HG03135 (cell line): ENCODE measurements around the gene CHML.

Experiments
- ATAC-seq: cut with Tn5 transposase; IDR thresholded peaks from one replicate; pipeline ENCODE4 v1.9.1; 2021; ENCODE audit warnings: mild to moderate bottlenecking, moderate library complexity; ENCODE audit not compliant: unreplicated experiment

Gene CHML

GRCh38 chr1:241647658-241648057, 7.5 kb upstream of the CHML start:
- no peak for ATAC-seq

DNA sequence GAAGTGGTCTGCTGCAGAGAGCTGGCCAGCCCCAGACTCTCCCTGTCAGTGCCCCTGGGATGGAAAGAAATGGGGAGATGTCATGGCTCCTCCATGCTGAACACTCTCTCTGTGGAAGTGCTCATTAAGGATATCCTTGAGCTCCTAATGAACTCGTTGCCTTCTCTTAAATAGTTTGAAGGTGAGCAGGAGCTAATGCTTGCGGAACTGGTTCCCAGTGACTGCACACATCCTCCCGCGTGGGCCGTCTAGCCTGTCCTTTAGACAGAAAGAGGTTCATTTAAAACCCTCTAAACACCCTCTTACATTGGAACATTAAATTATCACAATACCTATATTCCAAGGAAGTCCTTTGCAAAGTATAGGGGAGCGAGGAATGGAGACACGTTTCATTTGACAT, 6.0 kb upstream of the CHML start:
- no peak for ATAC-seq

DNA sequence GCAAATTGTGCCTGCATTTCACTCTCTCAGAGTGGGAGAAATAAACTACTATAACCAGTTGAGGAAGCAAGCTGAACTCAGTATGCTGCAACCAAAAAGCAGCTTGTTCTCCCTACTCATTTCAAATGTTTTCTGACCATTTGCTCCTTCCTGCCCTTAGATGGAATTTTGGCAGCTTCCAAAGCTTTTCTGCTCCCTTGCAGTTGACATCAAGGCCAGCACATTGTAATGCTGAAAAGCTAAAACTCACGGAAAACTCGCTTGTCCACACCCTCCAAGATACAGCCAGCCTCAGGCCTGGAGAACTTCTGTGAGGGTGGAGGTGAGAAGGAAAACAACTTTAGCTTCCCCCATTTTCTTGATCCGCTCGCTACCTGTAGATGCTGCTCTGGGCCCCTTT, 5.0 kb upstream of the CHML start:
- no peak for ATAC-seq

GRCh38 chr1:241644259-241644658, 4.1 kb upstream of the CHML start:
- no peak for ATAC-seq

DNA sequence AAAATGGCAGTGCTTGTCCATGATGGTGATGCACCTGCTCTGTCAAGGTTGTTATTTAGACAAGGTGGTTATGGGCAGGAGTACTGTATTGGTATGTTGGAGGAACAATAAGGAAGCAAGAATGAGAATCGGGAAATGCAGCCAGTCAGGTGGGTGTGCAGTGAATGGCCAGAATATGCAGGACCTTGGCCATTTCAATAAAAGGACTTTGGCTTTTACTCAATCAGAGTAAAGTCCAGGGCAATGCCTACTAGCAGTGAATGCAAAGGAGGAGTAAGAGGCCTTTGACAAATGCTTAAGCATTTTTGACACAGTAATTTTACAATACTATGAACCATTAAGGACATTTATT, 2.4 kb upstream of the CHML start:
- ATAC-seq: no peak

GRCh38 chr1:241641773-241642592, 1.8 kb upstream of the CHML start:
- no peak for ATAC-seq

DNA sequence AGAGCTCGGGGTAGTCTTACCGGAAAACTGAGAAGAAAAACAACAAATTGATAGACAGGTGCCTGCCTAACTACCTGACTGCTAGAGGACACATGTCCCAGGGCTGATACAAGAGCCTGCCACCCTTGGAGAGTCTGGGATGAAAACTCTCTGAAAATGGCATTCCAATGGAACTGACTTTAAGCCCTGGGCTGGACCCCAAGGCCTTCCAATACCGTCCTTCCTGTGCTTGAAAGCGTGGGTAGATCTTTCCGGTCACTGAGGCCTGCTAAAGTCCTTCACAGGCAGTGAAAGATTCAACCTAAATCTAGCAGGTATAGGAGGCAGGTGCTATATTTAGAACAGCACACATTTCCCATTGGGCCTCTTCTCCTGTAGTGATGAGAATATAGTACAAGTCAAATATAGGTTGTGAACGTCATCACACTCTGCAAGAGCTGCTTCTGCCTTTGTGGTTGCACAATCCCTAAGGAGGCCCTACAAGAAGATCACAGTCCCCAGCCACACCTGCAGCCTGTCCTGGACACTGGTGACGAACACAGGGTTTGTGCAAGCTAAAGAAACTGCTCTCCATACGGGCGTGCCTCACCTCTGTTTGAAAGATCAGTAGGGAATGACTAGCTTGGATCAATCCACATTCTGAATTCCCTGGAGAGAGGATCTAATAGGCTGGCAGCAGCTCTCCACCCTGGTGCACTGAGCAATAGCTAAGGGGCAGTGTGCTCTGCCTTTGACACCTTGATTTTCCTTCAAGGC, 876 bp upstream of the CHML start:
- ATAC-seq: no peak

DNA sequence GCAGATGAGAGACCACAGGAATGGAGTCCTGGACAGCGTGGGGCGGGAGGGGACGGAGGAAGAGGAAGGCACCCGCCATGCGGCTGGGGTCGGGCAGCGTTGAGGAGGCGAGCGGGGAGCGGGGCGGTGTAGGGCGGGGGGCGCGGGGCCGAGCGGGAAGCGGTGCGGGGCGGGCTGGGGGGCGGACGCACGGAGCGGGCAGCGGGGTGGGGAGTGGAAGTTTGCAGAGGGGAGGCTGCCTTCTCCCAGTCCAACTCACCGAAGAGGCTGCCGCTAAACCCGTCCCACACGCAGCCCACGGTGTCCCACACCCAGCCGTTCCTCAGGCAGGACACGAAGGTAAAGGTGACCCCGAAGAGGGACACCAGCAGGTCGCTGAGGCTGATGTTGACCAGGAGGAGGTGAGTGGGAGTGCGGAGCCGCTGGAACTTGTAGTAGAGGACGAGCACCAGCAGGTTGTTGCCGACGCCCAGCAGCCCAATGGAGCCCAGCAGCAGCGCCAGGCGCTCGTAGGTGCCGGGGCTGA, 483 bp downstream of the CHML start:
- ATAC-seq: peak; percentile 55

GRCh38 chr1:241638909-241639622, 1.1 kb downstream of the CHML start:
- ATAC-seq: no peak

DNA sequence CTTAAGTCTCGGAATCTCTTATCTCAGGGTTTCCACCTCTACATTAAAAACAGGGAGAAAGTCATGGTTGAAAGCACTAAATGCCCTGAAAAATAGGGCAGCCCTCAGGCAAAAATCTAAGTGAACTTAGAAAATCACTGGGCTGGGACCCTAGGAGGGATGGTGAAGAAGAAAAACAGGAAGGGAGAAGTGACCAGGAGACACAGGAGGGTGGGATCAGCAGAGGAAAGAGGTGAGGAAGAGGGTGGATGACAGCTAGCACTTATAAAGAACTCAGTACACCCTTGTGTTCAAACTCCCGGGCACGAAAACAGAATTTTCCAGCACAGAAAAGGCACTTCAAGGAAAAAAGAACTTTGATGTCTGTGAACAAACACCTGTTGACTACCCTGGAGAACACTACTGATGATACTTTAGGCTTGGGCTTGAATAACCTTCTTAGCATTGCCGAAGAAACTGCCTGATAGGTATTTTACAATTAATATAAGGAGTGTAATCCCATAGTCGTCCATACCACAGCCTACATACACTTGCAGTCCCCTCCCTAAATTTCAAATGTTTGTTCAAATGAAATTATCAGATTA, 2.0 kb downstream of the CHML start:
- no peak for ATAC-seq

GRCh38 chr1:241637604-241638003, 2.6 kb downstream of the CHML start:
- ATAC-seq: no peak

DNA sequence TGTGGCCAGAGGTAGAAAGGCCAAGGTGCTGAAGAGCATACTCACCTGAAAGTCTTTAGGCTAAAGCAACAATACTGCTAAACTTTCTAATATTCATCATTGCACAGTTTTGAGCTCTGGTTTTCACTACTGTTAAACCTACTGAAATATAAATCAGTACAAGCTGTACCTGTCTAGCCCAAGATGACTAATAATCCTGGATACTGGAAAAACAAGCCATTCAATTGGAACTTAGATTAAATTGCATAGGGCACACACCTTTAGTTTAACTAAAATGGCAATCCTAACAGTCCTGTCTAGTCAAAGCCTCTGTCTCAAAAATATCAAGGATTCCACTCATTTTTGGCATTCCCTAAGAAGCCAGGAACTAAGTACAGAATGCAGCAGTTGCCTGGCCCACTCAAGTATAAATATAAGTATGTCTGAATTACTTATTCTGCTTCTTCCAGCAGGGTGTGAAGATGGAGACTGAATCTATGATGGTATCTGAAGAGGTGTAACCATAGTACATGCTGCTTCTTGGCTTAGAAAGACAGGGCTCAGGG, 3.1 kb downstream of the CHML start:
- no peak for ATAC-seq

DNA sequence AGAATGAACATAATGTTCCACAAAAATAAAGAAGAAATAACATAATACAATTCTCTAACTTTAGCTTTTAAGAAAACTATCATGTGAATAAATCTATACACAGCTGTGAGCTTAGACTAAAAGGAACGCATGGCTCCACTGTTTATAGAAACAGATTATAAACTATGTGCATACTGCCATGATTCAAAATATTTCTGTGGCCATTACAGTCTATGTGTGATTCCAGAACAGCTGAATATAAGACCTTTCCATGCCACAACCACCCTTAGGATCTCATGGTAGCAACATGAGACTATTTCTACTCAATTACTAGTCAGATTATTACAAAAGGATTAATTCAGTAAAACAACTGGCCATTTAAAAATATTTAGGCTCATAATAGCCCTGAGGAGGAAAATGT, 3.9 kb downstream of the CHML start:
- ATAC-seq: no peak

DNA sequence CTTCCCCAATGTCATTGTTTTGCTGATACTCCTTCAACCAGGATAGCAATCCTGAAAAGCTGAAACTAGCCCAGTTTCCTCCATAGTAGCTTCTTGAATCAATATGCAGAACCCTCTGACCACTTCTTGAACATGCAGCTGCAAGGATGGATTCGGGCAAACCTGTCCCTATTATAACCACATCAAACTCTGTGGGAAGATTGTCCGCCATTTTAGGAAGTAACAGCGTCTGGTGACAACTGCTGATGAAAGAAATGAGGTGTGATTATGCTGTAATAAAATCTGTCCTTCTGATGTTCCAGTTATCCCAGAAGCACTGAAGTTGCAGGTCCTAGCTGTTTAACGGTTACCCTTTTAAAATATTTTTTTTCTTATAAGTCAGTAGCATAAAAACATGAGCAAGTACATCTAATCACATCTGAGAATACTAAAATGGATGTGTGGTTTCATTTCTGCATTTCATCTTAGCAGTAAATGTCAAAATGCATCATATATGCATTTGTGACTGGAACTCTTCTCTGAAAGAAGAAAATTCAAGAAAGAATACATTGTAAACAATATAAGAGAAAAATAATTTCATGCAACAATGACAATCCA, 4.5 kb downstream of the CHML start:
- no peak for ATAC-seq

- ATAC-seq: no peak
Observed at GRCh38 chr1:241632987-241633386, 7.2 kb downstream of the CHML start.

DNA sequence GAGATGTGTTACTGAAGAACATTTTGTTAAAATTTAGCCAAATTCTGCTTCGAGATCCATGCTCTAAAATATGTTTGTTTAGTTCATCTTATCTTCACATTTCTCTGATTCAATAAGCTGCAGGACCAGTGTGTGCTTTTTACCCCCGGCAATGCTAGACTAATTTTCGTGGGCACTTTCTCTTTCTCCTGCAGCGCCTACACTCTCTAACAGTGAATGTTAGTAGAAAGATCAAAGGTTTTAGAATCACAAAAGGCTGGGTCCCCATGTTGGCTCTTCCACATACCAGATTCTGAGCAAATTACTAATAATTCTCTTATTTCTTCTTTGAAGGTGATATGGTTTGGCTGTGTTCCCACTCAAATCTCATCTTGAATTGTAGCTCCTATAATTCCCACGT, 8.5 kb downstream of the CHML start:
- no peak for ATAC-seq

DNA sequence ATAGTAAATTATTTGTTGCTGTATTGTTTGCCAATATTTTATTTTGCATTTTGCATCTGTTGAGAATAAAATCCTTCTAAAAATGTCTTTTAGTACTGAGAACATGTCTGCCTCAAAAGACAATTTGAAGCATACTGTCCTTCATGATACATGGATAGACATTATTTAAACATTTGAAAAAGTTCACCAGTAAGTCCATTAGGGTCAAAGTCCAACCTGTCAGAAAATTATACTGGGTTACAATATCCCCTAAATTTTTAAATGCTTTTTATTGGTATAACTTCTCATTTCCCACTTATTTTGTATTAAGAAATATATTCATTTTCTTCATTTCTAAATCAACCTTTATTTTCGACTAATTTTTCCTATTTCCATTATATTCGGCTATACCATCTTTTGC, 9.3 kb downstream of the CHML start:
- no peak for ATAC-seq

DNA sequence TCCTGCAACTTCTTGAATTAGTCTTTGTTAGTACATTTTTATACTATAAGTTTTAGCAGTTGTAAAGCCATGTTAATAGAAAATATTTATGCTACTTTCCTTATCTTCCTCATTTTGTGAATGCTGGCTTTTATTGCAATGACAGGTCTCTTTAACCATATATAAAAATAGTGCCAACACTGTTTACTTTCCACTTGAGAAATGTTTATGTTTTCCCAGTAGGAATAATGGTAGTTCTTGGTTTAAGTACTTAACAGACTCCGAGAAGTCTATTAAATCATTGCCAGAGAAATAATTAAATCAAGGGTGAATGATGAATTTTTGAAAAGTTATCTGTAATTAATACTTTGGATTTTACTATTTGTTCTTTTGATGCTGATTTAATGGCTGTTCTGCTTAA, 9.7 kb downstream of the CHML start:
- ATAC-seq: no peak

DNA sequence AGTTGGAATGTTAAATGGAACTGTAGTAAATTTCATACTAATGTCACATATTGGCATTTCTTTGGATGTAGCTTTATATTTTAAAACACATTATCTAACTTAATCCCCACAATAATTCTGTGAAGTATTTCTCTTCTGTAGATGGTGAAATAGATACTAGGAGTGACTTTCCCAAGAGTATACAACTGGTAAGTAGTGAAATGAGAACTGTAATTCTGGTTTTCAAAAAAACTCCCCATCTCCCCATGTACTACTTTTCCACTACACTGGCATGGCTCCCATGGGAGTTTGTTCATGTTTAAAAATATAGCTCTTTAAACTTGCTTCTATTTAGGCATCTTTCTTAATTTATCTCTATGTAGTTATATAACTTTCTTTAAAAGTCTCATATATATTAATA, 10.2 kb downstream of the CHML start:
- ATAC-seq: no peak

DNA sequence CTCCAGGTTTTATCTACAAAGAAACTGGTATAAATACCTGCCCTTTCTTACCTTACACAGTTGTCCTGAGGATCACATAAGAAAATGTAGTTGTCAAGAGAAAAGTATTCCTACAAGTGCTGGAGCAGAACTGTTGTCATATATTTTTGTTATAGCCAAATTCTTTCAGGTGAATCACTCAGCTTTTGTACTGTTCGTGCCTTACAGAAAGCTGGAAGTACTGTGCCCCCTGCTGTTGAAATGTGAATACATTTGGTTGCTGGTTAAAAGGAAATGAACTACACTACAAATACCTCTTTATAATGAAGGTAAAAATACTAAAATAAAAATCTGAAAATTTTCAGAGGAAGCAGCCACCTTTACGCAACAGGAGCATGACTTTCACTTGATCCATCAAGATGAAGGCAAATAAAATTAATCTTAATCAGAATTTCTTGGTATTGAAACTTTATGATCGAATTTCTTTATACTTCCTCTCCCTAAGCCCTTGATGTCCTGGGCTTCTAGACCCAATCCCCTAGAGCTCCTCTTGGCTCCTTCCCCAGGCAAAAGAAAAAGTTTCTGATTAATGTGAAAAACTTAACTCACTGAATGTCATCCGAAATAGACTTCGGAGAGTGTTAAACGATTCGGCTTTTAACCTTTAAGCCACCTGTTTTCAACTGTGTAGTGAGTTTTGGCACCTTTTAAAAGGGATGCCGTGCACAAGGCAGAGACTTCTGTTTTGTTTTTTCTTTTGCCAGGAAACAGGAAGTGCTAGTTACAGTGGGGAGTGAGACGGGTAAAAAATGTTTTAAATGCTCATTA, 12.5 kb downstream of the CHML start:
- peak; percentile 75 for ATAC-seq
